OCI-M2 (cell line): ENCODE results near the gene AMOTL2.

Experiments used
- DNase-seq: peaks from one replicate; lab custom pipeline; 2025; ENCODE audit not compliant: unreplicated experiment; lab: John Stamatoyannopoulos, UW

AMOTL2 gene

DNA sequence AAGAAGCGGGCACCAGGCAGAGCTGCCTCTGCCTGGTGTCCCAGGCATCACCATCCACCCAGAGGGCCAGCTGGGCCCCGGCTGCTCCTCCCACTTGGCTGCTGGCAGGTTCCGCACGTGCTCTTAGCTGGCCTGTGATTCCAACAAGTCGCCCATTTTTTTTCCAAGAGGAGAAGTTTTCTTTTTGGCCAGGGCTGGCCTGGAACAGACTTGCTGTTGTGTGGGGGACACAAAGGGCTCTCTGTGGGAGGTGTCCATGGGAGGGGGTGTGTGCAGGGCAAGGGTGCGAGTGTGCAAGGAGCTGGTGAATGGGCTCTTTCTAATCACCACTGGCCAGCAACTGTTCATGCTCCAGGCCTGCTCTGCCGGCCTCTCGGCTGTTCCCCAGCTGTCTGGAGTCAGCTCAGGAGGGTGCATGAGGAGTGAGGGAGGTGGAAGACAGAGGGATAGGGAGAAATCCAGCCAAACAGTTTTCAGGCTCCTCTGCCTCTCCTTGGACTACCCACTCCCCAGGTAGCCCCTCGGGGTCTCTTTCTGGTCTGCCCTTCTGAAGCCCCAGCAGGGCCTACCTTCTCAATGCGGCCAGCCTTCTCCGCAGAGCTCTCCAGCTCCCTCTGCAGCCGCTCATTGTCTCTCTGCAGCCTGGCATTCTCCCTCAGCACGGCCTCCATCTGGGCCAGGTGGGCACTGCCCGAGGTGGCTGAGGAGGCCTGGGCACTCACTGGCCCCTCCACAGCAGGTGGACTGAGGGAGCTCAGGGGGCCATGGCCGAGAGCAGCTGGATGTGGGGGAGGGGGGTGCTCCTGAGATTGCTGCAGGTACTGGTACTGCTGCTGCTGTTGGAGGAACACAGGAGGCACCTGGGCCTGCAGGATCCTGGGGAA is 7.1 kb downstream of the AMOTL2 start:
- DNase-seq = no peak

DNA sequence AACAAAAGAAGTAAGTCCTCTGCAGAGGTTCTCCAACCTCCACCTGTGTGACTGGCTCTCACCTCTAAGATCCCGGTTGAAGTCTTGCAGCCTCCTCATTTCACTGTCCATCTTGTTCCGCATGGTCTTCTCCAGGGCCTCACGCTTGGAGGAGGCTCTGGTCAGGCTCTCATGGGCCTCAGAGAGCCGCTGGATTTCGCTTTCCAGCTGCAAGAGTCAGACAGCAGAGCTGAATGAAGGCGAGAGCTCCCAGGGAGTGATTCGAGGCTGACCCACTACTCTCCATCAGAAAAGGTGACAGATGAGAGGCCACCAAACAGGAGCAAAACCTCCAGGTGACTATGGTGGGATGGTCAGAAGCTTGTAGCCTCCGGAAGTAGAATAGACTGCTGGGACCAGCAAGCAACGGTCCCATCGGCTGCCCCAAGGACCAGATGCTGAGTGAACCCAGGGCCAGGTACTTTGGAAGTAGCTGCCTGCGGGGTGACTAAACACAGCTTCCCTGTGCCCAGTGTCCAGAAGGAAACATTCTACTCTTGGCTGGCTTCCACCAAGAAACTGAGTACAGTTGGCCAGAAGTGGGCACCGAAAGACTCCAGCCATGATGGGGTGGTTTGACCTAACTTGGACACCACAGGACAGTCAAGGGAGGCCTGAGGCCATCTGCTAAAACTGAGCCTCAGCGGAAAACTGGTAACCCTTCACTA is 7.9 kb downstream of the AMOTL2 start:
- no peak for DNase-seq

DNA sequence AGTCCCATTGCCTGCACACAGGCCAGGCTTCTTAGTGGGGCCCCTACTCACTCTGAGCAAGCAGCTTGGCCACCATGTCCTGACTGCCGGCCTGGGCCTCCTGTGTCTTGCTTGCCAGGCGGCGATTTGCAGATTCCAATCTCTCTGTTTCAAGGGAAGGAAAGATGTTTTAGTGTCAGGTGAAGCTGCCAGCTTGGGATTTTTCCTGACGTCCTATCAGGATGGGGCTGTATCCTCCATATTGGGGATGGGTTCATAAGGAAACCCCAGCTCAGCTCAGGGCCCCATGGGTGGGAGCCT is 8.5 kb downstream of the AMOTL2 start:
- DNase-seq = no peak

GRCh38 chr3:134364936-134365765 is 9.1 kb downstream of the AMOTL2 start:
- DNase-seq = no peak

GRCh38 chr3:134364061-134364935 is 9.9 kb downstream of the AMOTL2 start:
- no peak for DNase-seq

- no peak for DNase-seq
These were observed 10.9 kb downstream of the AMOTL2 start for GRCh38 chr3:134363381-134363755.

- no peak for DNase-seq
These were observed 11.4 kb downstream of the AMOTL2 start for GRCh38 chr3:134362670-134363380.

DNA sequence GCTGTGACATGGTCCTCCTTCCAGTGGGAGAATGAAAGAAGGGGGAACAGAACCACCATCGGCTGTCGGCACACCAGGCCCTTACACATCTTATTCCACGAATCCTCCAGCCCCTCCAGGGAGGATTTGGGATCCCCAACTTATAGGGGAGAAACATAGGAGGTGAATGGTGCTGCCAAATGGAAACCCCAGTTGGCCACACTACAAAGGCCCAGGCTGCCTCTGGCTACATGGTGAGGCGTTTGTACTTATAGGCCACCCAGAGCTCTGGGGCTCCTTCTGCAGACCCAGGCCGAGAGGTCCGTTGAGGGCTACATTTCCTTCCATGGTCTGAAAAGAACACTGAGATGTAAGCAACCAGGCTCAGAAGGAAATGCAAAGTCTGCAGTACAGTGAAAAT is 12.0 kb downstream of the AMOTL2 start:
- no peak for DNase-seq

GRCh38 chr3:134361162-134361835 is 12.9 kb downstream of the AMOTL2 start:
- DNase-seq = no peak

- no peak for DNase-seq
These were observed 14.2 kb downstream of the AMOTL2 start for GRCh38 chr3:134360046-134360445.

- DNase-seq = no peak
These were observed 14.9 kb downstream of the AMOTL2 start for GRCh38 chr3:134359121-134360010.

DNA sequence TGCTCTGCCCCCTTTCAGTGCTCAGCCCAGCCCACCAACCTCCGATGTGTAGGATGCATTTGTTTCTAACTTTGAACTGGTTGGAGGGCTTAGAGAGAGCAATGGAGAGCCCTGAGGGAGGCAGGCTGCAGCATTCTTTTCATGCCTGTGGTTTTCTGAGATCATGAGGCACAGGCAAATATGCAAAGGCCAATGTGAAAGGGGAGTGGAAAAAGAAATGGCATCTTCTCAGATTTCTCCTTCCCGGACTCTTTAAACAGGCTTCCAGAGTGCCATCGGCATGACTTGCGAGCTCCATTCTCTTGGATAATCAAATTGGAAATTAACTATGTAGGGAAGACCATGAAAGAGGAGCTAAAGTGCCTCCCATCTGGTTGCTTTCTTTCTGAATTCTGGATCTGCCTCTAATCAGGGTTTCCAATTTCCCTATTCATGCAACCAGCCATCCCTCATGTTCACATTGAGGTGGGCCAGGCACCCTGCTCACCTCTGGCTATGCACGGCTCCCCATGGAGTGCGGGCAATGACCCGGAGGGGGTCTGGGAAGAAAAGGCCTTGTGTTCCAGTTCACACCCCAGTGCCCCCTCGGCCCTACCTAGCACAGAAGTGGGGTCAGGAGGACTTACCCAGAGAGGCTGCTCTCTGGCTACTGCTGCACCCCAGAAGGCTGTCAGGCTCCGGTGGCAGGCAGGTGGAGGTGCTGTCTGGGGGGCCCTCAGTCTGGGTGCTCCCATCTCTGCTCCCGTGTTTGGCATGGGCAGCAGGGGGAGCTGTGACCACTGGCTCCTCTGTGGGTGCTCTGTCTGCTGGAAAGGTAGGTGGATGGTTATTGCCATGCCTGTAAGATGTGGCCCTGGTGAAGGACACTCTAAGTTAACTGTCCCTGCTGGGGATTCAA is 16.1 kb downstream of the AMOTL2 start:
- DNase-seq = no peak

DNA sequence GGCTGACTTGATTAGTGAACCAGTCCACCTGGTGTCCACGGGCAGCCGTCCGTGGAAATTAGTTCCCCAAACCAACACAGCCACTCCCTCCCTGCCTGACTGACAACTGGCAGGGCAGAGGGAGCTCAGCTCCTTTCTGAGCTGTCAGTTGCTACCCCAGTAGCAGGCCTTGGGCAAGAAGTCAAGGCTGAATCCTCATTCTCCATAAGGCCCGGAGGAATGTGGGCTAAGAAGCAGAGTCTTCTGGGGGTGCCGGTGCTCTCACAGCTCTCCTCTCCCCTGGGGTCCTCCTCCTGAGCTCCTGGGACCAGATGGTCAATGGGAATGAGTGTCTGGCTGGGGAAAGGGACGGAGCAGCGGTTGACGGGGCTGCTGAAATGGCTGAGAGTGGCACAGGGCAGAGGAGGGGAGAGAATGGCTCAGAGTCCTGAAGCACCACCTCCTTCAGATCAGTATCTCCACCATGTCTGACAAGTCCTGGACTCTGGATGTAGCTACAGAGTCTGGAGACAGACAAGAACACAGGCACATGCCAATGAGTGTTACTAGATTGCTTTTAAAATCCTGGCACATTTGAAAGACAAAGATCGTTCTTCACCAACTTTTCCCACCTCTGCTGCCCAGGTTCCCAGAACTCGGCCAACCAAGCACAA is 16.9 kb downstream of the AMOTL2 start:
- no peak for DNase-seq

DNA sequence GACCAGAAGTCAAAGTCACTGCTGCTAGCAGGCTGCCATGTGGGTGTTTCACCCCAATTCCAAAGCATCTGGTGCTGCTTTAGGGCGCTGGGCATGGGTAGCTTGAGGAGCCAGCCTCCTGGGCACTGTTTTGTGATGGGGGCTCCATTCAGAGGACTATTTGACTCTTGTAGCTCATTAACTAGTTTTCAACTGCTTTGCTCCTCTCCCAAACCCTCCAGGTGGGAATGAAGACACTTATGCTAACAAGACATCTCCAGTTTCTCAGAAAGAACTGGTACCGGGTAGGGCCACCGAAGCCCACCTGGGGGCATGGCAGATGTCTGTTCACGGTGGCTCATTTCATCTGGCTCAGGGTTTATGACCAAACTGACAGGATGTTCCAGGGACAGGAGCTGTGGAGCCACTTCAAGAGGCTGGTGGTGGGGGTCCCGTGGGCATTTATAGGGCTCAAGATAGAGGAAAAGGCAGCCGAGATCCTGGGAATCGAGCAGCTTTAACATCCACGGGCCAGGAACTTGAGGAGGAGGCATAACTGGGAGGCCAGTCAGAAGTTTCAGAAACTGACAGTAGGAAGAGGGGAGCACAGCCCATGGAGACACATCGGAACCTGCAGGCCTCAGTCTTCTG is 17.7 kb downstream of the AMOTL2 start:
- DNase-seq = no peak

GRCh38 chr3:134355416-134355815 is 18.8 kb downstream of the AMOTL2 start:
- DNase-seq = no peak

GRCh38 chr3:134354612-134355251 is 19.5 kb downstream of the AMOTL2 start:
- DNase-seq = no peak
